Suppressor macrophage treated with lipopolysaccharide for 4 hours (primary cell): ENCODE results near the gene TAGLN2.

Experiments
- DNase-seq: peaks from one replicate; pipeline ENCODE4 v3.0.0-alpha.2; 2020

Gene TAGLN2

DNA sequence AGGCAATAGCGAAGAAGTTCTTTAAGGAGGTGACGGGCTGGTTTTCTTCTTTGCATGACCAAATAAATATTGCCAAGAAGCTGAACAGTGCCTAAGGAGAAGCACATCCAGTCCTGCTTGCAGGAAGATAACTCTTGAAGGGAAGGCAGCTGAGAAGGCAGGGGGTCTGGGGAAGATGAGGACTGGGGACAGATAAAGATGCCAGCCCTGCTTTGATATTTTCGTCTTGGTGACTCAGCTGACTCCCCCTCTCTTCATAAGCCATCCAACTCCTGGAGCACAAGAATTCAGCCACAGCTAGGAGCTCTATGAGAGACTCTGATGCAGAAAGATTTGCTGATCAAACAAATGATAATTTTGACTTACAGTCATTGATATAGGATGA is 28.8 kb downstream of the TAGLN2 start:
- no peak for DNase-seq

DNA sequence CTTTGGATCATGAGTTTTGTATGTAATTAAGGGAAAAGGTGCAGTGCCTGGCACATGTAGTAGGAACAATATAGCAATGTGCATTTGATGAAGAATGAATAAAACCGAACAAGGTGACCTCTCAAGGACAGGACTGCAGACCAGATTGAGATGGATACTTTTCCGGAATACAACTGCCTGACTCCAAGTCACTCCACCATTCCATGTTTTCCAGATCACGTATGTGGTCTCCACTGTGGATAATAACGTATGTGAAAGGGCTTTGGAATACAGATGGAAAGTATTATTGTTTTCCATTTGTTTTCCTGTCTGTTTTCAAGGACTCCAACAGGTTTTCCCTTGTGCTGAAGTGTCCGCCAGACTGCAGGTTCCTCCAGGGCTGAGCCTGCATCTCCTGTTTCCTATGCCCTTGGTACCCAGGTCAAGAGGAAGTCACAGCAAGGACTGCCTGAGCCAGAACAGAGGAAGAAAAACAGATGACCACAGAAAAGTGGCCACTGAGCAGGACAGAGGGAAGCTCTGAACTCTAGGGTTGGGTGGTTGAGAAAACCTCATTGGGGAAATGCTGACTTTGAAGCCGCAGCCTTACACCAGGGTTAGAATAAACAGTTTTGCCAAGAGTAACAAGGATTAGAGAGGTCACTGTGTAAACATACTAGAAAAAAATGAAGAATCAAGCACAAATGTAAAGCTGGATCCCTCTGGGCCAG is 29.3 kb downstream of the TAGLN2 start:
- peak; percentile 22 for DNase-seq

DNA sequence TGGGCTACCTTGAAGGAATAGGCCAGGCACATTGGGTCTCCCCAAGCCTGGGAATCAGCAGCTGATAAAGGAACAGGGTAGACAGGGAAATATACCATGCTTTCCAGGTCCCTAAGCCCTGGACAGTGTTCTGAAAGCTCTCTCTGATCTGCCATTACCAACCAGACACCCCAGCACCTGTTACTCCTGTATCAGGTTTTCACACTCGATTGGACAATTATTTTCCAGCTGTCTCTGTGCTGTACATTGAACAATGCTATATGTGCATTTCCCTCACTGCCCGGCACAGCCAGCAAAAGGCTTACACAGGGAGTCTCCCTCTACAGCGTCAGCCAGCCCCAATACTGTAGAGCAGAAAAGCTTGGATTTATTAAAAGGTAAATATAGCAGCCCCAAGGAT is 30.0 kb downstream of the TAGLN2 start:
- DNase-seq: no peak

DNA sequence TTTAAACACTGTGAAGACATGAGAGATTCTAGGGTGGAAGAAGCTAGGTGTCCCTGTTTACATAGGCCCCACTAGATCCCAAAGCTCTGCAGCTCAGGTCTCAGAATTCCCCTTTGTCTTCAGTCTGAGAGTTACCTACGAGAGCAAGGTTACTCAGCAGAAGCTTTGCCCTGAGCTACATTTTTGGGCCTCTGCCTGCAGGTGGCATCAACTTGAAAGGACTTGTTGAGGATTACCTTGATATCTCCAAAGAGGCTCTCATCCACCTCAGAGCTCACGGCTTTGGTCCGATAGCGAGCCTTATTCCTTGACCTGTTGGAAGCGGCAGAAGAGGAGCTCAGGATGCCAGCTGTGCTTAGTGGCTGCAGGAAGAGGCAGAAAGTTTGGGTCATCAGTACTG is 32.4 kb downstream of the TAGLN2 start:
- DNase-seq: no peak

DNA sequence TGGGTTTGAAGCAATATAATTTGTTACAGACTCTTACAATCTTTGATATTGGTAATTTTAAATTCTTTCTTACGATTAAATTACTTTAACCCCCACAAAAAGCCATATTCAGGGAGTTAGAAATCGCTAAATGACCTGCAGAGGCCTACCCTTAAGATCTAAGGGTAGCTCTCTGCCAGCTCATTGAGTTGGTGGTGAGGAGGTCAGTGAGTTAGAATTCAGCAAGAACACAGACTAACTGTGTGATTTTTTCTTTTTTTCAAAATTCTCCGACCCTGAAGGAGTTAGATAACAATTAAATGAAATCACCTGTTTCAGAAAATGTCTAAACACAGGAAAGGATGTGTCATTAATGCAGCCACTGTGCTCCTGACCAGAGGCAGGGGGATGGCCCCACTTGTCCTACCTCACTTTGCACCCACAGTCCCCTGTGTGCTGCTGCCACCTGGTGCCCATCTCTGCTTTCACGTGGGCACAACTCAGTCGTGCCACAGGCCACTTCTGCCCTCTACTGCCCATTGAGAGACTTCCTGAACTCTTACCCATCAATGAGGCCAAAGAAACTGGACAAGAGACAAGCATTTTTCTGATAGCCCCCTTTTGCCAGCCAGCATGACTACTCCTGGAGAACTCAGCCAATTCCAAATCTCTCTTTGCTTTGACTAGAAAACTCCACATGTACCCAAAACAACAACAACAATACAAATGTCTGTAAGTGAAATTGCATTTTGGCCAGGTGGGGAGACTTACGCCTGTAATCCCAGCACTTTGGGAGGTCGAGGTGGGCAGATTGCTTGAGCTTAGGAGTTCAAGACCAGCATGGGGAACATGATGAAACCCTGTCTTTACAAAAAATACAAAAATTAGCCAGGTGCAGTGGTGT is 33.8 kb downstream of the TAGLN2 start:
- peak; percentile 93 for DNase-seq

DNA sequence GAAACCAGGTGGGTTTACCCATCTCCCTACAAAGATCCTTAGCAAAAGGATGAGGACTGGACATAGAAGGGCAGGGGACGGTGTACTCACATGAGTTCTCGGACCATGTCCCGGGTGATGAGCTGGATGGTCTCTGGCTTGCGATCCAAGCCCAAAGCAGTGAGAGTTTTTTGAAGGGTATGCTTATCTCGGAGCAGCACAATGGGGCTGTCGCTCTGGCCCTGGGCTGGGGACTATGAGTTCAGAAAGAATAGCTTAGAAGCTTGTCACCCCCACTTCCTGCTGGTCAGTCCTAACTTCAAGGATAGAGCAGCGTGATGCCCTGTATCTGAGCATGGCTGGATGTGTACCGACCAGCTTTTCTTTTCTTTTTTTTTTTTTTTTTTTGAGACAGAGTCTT is 34.9 kb downstream of the TAGLN2 start:
- no peak for DNase-seq

DNA sequence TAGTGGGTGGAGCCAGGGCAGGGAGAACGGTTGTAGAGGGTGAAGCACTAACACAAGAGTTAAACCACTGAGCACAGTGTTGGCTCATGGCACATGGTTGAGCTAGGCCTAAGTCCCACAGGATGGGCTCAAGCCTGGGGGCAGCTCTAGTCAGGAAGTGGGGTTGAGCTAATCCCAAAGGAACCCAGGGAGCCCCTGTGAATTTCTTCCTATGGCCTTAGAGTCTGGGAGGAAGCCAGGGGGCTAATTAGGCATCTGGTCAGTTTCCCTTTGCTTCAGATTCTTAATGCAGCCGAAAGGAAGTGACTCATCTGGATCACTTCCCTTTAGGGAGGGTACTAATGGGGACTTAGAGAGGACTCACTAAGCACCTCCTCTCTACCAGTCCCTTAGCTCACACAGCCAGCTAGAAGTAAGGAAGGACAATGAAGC is 35.5 kb downstream of the TAGLN2 start:
- DNase-seq: peak; percentile 90

DNA sequence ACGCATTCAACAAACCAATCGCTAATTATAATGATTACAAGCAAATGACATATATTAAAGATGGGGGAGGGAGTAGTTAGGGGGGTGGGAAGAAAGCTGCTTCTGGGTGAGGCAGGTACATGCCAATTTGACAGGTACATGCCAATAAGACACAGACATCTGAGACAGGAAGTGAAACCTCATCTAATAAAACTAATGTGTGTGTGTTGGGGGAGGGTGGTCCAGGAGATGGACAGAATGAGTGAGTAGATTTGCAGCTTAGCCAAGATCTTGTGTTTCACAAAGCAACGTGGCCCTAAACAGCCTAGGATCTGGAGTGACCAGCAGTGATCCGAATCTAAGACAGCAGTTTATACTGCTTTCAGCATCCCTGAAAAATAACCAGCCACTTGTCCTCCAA is 36.1 kb downstream of the TAGLN2 start:
- DNase-seq: no peak

DNA sequence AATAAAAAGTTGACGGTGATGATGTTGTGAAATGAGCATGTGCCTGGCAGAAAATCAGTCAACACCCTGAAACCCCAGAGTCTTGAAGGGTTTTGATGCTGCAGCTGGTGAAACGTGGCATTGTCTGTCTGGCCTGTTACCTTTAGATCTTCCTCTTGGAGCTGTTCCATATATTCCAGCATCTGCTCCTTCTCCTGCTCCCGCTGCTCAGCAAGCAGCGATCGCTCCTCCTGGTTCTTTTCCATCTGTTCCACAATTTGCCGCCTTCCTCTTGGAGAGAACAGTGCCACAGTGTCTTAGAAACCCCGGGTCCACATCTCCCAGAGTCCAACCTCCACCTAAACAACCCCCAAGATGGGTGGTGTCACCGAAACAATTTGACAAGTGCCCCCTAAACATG is 41.0 kb downstream of the TAGLN2 start:
- no peak for DNase-seq

DNA sequence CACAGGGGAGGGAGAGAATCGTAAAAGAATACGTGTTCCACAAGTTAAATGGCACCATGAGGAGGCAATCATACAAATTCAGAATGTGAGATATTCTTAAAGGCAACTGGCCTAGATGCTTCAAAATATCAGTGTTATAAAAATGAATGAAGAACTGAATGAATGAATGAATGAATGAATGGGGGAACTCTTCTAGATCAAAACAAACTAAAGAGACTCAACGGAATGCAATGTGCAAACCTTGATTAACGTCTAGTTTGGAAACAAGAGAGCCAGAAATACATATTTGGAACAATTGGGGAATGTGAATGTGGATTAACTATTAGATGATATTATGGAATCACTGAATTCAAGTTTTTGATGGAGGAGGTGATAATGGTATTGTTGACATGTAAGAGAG is 42.2 kb downstream of the TAGLN2 start:
- DNase-seq: no peak

DNA sequence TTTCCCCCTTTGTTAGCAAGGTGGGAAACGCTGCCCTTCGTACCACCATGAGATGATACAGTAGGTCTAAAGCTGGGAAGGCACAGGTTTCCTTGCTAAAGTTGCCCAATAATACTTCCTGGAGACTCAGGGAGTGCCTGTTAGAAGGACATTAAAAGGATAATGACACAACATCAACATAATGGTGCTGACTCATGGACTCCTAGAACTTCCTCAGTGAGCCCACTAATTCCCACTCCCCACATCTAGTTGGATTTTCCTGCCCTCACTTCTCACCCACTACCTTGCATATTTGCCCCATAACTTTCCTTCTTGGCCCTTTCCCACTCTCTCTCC is 42.8 kb downstream of the TAGLN2 start:
- peak; percentile 68 for DNase-seq

DNA sequence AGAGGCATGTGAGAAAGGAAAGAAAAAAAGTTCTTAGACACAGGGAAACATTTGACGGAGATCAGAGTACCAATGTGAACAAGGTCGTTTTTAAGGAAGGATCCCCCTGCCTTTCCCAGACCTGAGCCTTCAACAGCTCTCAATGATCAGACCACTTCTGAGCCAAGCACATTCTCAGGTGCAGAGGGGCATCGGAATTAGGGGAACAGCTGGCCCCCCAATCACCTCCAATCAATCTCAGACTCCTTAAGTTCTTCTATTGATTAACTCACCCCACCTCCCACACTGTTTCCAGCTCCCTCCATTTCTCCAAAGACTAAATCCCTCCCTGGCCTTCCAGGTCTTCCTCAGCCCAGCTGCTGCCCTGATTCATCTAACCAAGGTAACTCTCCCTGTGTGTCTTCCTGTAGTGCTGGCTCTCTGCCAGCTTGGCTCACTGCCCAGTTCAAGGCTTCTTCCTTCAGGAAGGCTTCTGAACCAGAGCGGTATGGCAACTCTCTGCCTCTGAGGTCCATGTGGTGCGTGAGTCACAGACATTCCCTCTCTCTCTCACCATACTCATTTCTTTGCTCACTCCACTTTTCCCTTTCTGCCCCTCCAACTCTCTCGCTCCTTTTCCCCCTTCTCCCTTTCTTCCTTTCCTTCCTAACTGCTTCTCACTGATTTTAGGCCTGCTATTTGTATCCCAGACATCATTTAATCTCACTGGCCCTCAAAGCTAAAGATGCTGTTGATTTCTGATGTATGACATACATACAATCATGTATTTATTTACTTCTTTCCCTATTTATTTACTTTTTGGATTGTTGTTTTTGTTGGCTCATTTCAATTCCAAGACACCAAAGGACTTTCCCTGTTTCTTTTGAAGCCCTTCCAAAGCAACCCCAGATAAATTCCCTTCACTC is 43.4 kb downstream of the TAGLN2 start:
- DNase-seq: peak; percentile 77

DNA sequence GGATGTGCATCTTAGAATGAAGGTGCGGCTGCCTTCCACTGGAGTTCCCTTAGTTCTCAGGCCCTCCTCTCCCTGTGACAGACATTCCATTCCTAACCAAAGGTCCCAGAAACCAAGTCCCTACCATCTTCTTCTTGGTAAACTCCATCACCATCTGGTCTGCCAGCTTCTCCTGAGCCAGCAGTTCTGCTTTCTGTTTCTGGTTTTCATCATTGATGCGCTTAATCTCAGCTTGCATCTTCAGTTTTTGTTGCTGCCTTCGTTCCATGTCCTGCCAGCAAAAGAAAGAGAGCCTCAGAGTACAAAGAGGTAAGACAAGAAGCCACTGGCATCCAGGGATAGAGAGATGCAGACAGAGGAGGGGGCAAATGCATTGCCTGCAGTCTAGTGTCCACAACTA is 44.9 kb downstream of the TAGLN2 start:
- DNase-seq: peak; percentile 73

DNA sequence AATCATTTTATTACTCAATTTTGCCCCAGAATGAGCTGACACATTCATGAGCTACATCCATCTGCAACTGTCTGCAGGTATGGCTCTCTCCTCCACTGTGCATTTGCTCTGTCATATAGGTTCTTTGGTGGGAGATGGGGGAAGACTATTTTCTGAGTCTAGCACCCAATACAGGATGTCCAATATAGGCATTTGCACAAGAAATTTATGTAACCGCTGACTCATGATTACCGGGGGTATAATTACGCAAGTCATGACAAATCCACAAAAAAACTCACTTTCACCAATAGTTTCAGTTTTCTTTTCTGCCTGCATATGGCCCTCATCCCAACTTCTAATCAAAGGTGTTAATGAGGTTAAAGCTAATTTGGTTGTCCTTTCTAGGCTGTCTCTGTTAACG is 45.3 kb downstream of the TAGLN2 start:
- peak; percentile 92 for DNase-seq

DNA sequence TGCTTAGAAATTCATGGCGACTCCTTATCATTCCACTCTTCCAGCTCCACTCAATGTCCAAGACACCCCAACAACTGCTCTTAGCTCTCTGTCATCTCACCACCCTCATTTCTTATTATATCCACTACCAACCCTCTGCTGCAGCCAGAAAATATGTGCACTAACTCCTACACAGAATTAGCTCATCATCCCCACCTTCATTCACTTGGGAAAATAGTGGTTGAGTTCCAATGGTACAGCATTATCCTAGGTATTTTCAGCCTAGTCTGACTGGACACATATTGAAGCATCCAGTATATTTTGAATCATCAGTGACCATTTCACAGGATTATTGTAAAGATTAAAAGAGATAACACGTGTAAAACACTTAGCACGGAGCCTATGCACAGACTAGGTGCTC is 46.2 kb downstream of the TAGLN2 start:
- DNase-seq: no peak

DNA sequence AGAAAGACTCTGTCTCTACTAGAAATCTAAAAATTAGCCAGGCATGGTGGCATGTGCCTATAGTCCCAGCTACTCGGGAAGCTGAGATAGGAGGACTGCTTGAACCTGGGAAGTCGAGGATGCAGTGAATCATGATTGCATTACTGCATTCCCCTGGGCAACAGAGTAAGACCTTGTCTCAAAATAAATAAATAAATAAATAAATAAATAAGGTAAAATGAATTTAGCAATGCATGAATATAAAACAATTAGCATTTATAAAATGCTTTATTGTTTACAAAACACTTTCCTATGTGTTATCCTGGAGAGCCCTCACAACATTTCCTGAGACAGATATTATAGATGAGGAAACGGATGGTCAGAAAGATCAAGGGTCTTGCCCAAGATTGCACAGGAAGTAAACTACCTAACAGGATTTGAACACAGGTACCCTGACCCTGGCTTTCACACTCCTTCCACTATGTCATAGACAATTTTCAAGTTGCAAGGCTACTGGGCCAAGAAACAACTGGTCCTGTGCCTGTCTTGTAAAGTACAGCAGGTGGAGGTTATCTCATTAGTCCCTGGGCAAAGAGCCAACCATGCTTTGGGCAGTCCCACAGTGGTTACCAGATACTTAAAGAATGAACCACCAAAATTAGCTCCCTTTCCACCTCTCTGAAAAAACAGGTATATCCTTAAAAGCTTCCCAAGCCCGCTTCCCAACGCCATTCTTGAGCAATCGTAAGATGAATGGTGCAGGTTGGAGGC is 47.4 kb downstream of the TAGLN2 start:
- DNase-seq: no peak

DNA sequence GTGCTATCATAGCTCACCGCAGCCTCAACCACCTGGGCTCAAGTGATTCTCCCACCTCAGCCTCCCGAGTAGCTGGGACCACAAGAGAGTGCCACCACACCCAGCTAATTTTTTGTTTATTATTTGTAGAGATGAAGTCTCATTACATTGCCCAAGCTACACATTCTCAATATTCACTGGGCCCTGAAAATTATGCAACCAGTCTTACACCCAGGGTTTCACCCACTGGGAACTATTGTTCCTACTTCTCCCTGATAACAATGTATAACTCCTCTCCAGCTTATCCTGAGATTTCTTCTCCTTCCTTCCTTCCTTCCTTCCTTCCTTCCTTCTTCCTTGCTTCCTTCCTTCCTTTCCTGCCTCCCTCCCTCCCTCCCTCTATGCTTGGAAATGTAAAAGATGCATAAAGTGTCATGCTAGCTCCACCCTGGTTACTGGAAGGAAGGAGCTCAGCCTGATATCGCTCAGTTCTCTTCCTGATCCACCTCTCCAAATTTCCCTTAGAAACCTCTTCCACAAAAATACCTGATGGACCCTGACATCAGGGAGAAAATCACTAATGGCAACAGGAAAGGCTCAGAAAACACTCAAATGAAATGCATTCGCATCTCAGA is 51.7 kb downstream of the TAGLN2 start:
- DNase-seq: no peak

DNA sequence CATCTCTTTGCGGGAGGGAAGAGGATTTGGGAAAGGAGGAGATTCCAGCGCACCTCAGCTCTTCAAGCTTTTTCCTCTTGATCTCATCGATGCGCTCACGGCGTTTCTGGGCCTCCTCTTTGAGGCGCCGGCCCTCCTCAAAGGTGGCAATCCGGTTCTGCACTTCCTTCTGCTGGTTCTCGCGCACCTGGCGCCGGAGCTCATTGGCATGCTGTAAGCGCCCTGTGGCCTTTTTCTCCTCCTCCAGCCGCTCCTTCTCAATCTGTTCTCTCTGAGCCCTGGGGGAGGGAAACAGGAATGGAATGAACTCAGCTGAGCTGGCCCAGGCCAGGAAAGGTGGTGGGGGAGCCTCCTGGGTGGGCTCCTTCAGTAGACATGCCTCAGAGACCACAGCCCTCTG is 52.4 kb downstream of the TAGLN2 start:
- DNase-seq: no peak

DNA sequence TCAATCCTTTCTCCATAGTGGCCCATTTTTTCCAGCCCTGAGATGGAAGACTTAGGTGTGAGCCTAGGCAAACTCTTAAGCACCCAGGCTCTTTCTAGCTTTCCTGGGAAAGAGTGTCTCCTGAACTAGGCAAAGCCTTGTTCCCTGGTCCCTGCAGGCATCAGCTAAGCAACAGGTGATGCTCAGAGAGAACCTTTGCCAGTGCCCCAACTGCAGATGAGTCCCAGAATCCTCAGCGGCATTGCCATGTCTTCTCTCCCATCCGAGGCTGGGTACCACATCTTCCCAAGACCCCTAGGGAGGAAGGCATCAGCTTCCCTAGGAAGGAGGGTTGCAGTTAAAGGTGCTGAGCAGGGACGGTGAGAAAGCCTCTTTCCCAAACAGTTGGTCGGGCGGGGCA is 54.6 kb downstream of the TAGLN2 start:
- DNase-seq: no peak

DNA sequence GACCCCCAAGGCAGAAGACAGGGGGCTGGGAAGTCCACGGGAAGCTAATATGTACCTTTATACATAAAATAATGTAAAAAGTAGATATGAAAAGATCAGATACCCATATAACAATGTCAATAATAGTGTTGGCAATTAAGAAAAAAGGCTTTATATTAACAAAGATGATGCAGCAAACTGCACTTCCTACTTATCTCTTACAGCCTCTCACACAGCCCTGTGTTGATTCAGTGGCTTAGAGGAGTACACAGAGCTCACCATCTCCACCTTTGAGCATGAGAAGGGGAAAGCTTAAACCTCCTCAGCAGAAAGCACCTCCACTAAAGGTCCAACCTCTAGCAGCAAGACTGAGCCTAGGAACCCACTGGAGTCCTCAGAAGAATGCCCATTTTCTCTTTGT is 55.7 kb downstream of the TAGLN2 start:
- no peak for DNase-seq

DNA sequence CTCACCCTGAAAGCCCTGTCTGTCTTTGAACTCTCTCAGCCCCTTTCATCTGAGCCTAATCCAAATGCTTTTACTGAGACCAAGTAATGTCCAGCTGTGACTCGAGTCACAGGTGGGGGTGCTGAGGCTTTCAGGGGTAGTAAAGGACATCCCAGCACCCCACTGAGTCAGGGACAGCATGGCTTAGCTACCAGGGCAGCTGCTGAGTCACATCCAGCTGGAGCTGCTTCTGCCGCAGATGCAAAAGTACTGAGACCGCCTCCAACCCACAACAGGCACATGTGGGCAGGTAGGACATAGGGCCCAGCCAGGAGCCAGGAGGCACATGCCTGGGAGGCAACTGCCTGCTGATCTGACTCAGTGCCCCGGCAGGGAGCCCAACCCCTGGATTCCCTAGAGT is 56.1 kb downstream of the TAGLN2 start:
- peak; percentile 44 for DNase-seq

DNA sequence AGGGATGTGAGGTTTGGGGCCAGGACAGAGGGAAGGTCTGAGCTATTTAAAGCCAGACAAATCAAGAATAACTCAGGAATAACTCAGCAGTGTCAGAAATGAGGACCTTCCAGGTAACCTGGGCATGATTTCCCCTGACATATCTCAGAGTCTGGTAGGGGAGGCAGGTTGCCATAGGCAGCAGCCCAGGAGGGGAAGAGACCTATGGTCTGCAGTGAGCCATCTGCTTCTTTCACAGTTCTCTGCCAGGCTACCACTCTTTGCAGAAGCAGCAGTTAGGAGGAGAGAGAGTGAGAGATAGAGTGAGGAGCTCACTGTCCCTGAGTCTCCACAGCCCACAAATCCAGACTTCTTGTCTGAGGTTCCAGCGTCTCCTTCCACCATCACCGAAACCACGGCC is 56.5 kb downstream of the TAGLN2 start:
- no peak for DNase-seq
